Mesenchymal stem cell (in vitro differentiated cells and primary cell): ENCODE measurements around the gene TBCD.
A peak's percentile ranks its signal among the peaks of the same experiment; 100 is the strongest.

Experiments used
- DNase-seq: peaks from one replicate; pipeline ENCODE4 v3.0.0-alpha.2; 2013
- H2AFZ ChIP-seq: one replicate; pipeline ENCODE4 v1.6.1; 2013; ENCODE audit warnings: low read depth, mild to moderate bottlenecking, control low read depth, inconsistent platforms, low read length, moderate library complexity
- H2AK5ac ChIP-seq: 2 replicates; pipeline ENCODE4 v1.6.1; 2013; ENCODE audit warnings: low read length, moderate library complexity, mild to moderate bottlenecking, inconsistent platforms; ENCODE audit not compliant: severe bottlenecking
- H2BK120ac ChIP-seq: one replicate; pipeline ENCODE4 v1.6.1; 2013; ENCODE audit warnings: low read depth, mild to moderate bottlenecking, inconsistent platforms, low read length, moderate library complexity
- H2BK12ac ChIP-seq, 2 experiments: one replicate each; pipeline ENCODE4 v1.6.1; 2013; ENCODE audit warnings: inconsistent platforms in 2 of 2, low read length in 2 of 2, mild to moderate bottlenecking in 2 of 2, moderate library complexity in 2 of 2, control low read depth in 1 of 2
- H2BK15ac ChIP-seq: one replicate; pipeline ENCODE4 v1.6.1; 2013; ENCODE audit warnings: mild to moderate bottlenecking, low read depth, inconsistent platforms; ENCODE audit not compliant: poor library complexity, severe bottlenecking
- H2BK5ac ChIP-seq: 2 replicates; pipeline ENCODE4 v1.6.1; 2013; ENCODE audit warnings: low read depth, mild to moderate bottlenecking, low read length, control low read depth, inconsistent platforms; ENCODE audit not compliant: poor library complexity, severe bottlenecking
- H3K14ac ChIP-seq, 2 experiments: one replicate each; pipeline ENCODE4 v1.6.1; 2013; ENCODE audit warnings: inconsistent platforms in 2 of 2, low read length in 2 of 2, control low read depth in 1 of 2, mild to moderate bottlenecking in 1 of 2, moderate library complexity in 1 of 2
- H3K18ac ChIP-seq, 2 experiments: one replicate each; pipeline ENCODE4 v1.6.1; 2013; ENCODE audit warnings: inconsistent platforms in 2 of 2, low read length in 2 of 2, control low read depth in 1 of 2, low read depth in 1 of 2, mild to moderate bottlenecking in 1 of 2
- H3K23ac ChIP-seq, 2 experiments: one replicate each; pipeline ENCODE4 v1.6.1; 2013; ENCODE audit warnings: inconsistent platforms in 2 of 2, low read length in 2 of 2, mild to moderate bottlenecking in 2 of 2, moderate library complexity in 2 of 2, control low read depth in 1 of 2
- H3K27ac ChIP-seq: 2 replicates; pipeline ENCODE4 v1.5.1; 2013; ENCODE audit warnings: mild to moderate bottlenecking, moderate library complexity, low read length, control low read depth, inconsistent platforms; ENCODE audit not compliant: poor library complexity, severe bottlenecking
- H3K27me3 ChIP-seq, 2 experiments: 2 replicates each; pipeline versions ENCODE4 v1.6.1 to v1.7.0; 2013; ENCODE audit warnings: low read length in 2 of 2, mild to moderate bottlenecking in 2 of 2, moderate library complexity in 2 of 2, control low read depth in 1 of 2, inconsistent platforms in 1 of 2; ENCODE audit not compliant: control insufficient read depth in 1 of 2, insufficient read depth in 1 of 2
- H3K36me3 ChIP-seq, 2 experiments: 2 replicates each; pipeline versions ENCODE4 v1.6.1 to v1.7.0; 2013; ENCODE audit warnings: low read length in 2 of 2, control low read depth in 1 of 2, inconsistent platforms in 1 of 2, low read depth in 1 of 2, mild to moderate bottlenecking in 1 of 2; ENCODE audit not compliant: insufficient read depth in 2 of 2, control insufficient read depth in 1 of 2
- H3K4ac ChIP-seq, 2 experiments: one replicate each; pipeline ENCODE4 v1.6.1; 2013; ENCODE audit warnings: inconsistent platforms in 2 of 2, low read length in 2 of 2, mild to moderate bottlenecking in 2 of 2, moderate library complexity in 2 of 2, control low read depth in 1 of 2, low read depth in 1 of 2
- H3K4me1 ChIP-seq: 2 replicates; pipeline ENCODE4 v1.6.1; 2013; ENCODE audit warnings: low read depth, low read length, control low read depth; ENCODE audit not compliant: control insufficient read depth, insufficient read depth
- H3K4me2 ChIP-seq: 2 replicates; pipeline ENCODE4 v1.6.1; 2013; ENCODE audit warnings: low read length, mild to moderate bottlenecking, inconsistent platforms; ENCODE audit not compliant: poor library complexity, severe bottlenecking
- H3K4me3 ChIP-seq, 2 experiments: 2 replicates each; pipeline versions ENCODE4 v1.5.1 to v1.7.0; 2013; ENCODE audit warnings: low read length in 2 of 2, mild to moderate bottlenecking in 2 of 2, control low read depth in 1 of 2, low read depth in 1 of 2; ENCODE audit not compliant: insufficient read depth in 1 of 2
- H3K79me1 ChIP-seq: replicated peaks from 2 replicates; pipeline ENCODE4 v1.6.1; 2013; ENCODE audit warnings: mild to moderate bottlenecking, control low read depth, low read length, inconsistent platforms; ENCODE audit not compliant: poor library complexity, severe bottlenecking
- H3K9ac ChIP-seq: 2 replicates; pipeline ENCODE4 v1.7.0; 2013; ENCODE audit warnings: mild to moderate bottlenecking, low read length, moderate library complexity
- H3K9me3 ChIP-seq: 2 replicates; pipeline ENCODE4 v1.7.0; 2013; ENCODE audit warnings: mild to moderate bottlenecking, low read length; ENCODE audit not compliant: control insufficient read depth
- H4K8ac ChIP-seq: one replicate; pipeline ENCODE4 v1.6.1; 2013; ENCODE audit warnings: inconsistent platforms, mild to moderate bottlenecking, low read length, moderate library complexity
- H4K91ac ChIP-seq: one replicate; pipeline ENCODE4 v1.6.1; 2013; ENCODE audit warnings: mild to moderate bottlenecking, low read length, inconsistent platforms
- WGBS: methylation state at CpG from one replicate; pipeline ENCODE4 v1.1.7; 2013; ENCODE audit warnings: mixed read lengths; 5-methylcytosine and 5-hydroxymethylcytosine counted together

The TBCD gene

DNA sequence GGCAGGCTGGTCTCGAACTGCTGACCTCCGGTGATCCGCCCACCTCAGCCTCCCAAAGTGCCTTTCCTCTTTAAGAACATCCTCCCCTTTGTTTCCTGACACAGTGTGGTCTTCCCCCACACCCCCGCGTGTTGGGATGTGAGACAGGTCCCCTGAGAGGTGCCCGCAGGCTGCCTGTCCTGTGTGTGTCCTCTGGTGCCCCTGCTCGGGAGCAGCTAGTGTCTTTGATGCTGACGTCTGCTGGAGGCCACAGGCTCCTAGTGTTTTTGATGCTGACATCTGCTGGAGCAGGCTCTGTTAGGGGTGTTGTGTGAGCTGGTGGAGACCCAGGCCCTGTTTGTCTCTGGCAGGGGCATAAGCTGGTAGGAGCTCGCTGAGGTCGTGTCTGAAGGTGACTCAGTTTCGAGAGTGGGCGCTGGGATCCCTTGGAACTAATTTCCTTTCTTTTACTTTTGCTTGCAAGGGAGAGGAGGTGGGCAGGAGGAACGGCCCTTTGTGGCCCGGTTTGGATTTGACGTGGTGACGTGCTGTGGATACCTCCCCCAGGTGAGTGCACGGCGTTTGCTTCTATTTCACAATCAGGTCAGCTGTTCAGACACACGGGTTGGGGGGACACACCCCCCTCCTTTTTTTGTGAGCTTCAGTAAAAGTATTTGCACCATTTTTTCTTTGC, 29.4 kb upstream of the TBCD start:
- Histone ChIP-seq H3K4me1 (peaks cover 13% of the 10 kb centered on the region), H3K4ac (no peak overlapping the region), H3K4me3 (no peak overlapping the region), H2BK120ac (no peak overlapping the region), H3K27me3 (no peaks in the 10 kb centered on the region), H3K18ac (no peak overlapping the region), H3K27ac (no peak overlapping the region), H2BK15ac (no peak overlapping the region), H3K4me2 (no peak overlapping the region), H2BK12ac (no peak overlapping the region), H4K91ac (peak overlapping the region; percentile 52), H3K36me3 (peaks cover 53 to 55% of the 10 kb centered on the region in 2 experiments), H2AK5ac (no peak overlapping the region), H3K79me1 (peaks cover 32% of the 10 kb centered on the region), H3K23ac (no peak overlapping the region), H2AFZ (no peak overlapping the region), H3K9ac (no peak overlapping the region), H3K9me3 (no peaks in the 10 kb centered on the region), H3K14ac (no peak overlapping the region), H4K8ac (peak overlapping the region; percentile 20), H2BK5ac (no peak overlapping the region)
- DNase-seq: no peak
- WGBS: 92% methylated on average over 19 of the region's 19 CpGs

DNA sequence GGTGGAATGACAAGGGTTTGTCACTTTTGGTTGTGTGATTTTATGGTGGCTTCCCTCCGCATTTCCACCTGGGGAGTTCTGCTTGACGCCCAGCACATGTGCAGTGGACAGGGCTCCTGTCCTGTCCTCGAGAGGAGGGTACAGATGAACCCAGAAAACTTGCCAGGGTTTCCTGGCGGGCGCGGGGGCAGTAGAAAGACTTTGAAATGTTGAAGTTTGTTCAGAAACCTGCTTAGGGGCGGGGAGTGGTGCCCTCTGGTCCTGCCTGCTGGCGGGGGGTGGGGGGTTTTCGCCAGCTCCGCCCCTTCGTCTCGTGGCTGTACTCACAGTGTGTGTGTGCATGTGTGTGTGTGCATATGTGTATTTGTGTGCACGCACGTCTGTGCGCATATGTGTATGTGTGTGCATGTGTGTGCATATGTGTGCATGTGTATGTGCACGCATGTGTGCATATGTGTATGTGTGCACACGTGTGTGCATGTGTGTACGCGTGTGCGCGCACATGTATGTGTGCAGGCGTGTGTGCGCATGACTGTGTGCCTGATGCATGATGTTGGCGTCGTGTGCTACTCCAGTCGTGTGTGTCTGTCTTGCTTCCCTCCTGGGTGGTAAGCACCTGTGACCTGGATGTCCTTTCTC, 28.6 kb upstream of the TBCD start:
- Histone ChIP-seq H2AFZ (no peak overlapping the region), H2BK120ac (no peak overlapping the region), H2AK5ac (no peak overlapping the region), H2BK12ac (no peak overlapping the region), H3K4me1 (peaks cover 5% of the 10 kb centered on the region), H3K23ac (no peak overlapping the region), H4K8ac (peak overlapping the region; percentile 17), H3K9ac (no peak overlapping the region), H3K9me3 (no peaks in the 10 kb centered on the region), H3K4me3 (no peak overlapping the region), H3K36me3 (peaks cover 57 to 58% of the 10 kb centered on the region in 2 experiments), H3K4ac (peak overlapping the region in 1 of 2 experiments; percentile 67), H3K14ac (no peak overlapping the region), H3K18ac (no peak overlapping the region), H3K27ac (no peak overlapping the region), H4K91ac (peak overlapping the region; percentile 89), H3K79me1 (peaks cover 24% of the 10 kb centered on the region), H2BK5ac (no peak overlapping the region), H2BK15ac (no peak overlapping the region), H3K27me3 (no peaks in the 10 kb centered on the region), H3K4me2 (no peak overlapping the region)
- DNase-seq: no peak
- WGBS: 95% methylated on average over 26 of the region's 26 CpGs

DNA sequence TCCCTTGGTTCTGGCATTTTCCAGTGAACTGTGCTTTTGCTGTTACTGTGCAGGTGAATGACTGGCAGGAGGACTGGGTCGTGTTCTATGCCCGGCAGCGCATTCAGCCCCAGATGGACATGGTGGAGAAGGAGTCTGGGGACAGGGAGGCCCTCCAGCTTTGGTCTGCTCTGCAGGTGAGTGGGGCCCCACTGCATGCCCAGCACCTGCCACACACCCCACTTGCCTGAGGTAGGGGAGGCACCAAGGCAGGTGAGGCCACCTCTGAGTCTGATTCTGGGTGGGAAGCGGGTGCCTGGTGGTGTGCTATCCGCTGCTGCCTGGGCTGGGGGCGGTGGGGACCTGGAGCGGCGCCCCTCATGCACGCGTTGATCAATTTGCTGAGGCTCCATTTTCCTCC, 25.4 kb upstream of the TBCD start:
- Histone ChIP-seq H2AFZ (no peak overlapping the region), H3K9ac (no peak overlapping the region), H2BK120ac (no peak overlapping the region), H3K27me3 (no peaks in the 10 kb centered on the region), H3K4ac (no peak overlapping the region), H3K14ac (no peak overlapping the region), H3K36me3 (peaks cover 45 to 52% of the 10 kb centered on the region in 2 experiments), H3K4me1 (peaks cover 3% of the 10 kb centered on the region), H2BK5ac (no peak overlapping the region), H3K4me2 (no peak overlapping the region), H3K23ac (no peak overlapping the region), H4K8ac (no peak overlapping the region), H2BK12ac (no peak overlapping the region), H2BK15ac (no peak overlapping the region), H3K79me1 (peaks cover 8% of the 10 kb centered on the region), H3K27ac (no peak overlapping the region), H3K9me3 (no peaks in the 10 kb centered on the region), H3K18ac (no peak overlapping the region), H3K4me3 (no peak overlapping the region), H4K91ac (no peak overlapping the region), H2AK5ac (no peak overlapping the region)
- DNase-seq: no peak
- 98% methylated on average over 10 of the region's 10 CpGs for WGBS

DNA sequence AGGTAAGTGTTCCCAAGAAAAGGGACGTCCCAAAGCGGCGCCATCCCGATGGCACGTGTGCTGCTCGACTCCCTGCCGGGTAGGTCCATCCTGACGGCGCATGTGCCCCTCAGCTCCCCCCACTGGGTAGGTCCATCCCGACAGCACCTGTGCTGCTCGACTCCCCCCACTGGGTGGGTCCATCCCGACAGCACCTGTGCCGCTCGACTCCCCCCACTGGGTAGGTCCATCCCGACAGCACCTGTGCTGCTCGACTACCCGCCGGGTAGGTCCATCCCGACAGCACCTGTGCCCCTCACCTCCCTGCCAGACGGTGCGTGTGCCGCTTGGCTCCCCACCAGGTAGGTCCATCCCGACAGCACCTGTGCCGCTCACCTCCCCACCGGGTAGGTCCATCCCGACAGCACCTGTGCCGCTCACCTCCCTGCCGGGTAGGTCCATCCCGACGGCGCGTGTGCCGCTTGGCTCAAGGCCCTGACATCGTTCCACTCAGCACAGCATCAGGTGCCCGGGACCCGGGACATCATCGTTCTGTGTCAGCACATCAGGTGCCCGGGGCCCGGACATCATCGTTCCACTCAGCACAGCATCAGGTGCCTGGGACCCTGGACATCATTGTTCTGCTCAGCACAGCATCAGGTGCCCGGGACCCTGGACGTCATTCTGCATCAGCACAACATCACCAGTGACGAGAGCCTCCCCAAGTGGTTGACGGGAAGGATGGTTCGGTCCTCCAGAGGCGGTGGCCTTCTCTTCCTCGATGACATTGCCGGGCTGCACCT, 22.2 kb upstream of the TBCD start:
- Histone ChIP-seq H3K18ac (no peak overlapping the region), H3K4ac (no peak overlapping the region), H3K79me1 (peaks cover 1% of the 10 kb centered on the region), H2BK12ac (no peak overlapping the region), H3K4me3 (no peak overlapping the region), H3K9ac (no peak overlapping the region), H3K27me3 (no peaks in the 10 kb centered on the region), H2AK5ac (no peak overlapping the region), H4K91ac (no peak overlapping the region), H3K4me2 (no peak overlapping the region), H2BK5ac (no peak overlapping the region), H4K8ac (no peak overlapping the region), H2AFZ (no peak overlapping the region), H3K23ac (no peak overlapping the region), H2BK120ac (no peak overlapping the region), H3K36me3 (peaks cover 43 to 49% of the 10 kb centered on the region in 2 experiments), H2BK15ac (no peak overlapping the region), H3K4me1 (no peaks in the 10 kb centered on the region), H3K27ac (no peak overlapping the region), H3K14ac (no peak overlapping the region), H3K9me3 (peaks cover 11% of the 10 kb centered on the region)
- 89% methylated on average over 48 of the region's 48 CpGs for WGBS
- DNase-seq: no peak
